Stimulated activated CD8-positive, alpha-beta memory T cell treated with anti-CD3 and anti-CD28 coated beads, Interleukin-12 subunit alpha, Interleukin-12 subunit beta, amount 100 ng/mL, for 4 hours (primary cell): ENCODE measurements around the gene CFAP70.
"Not testable (repeated sequence)": the region's sequence is repeated elsewhere in the genome, so short reads cannot be mapped to it uniquely, and the experiment has no call there.

Source experiments
- DNase-seq: peaks from one replicate; pipeline ENCODE4 v3.0.0-alpha.2; 2020; ENCODE audit warnings: low read depth

Gene CFAP70

GRCh38 chr10:73339436-73339835 lies 19.2 kb downstream of the CFAP70 start:
- no peak for DNase-seq

GRCh38 chr10:73338801-73339368 lies 19.8 kb downstream of the CFAP70 start:
- DNase-seq, result no peak

GRCh38 chr10:73333202-73333601 lies 25.5 kb downstream of the CFAP70 start:
- DNase-seq, result no peak

GRCh38 chr10:73332379-73332778 lies 26.3 kb downstream of the CFAP70 start:
- no peak for DNase-seq

GRCh38 chr10:73328523-73328922 lies 30.1 kb downstream of the CFAP70 start:
- not testable (repeated sequence) for DNase-seq

- not testable (repeated sequence) for DNase-seq
Observed at GRCh38 chr10:73325290-73325689, 33.4 kb downstream of the CFAP70 start.

- DNase-seq, result not testable (repeated sequence)
Observed at GRCh38 chr10:73323582-73323981, 35.1 kb downstream of the CFAP70 start.

- DNase-seq, result no peak
Observed at GRCh38 chr10:73310475-73310874, 48.2 kb downstream of the CFAP70 start.

GRCh38 chr10:73307203-73307800 lies 51.4 kb downstream of the CFAP70 start:
- no peak for DNase-seq

- DNase-seq, result no peak
Observed at GRCh38 chr10:73306171-73306708, 52.4 kb downstream of the CFAP70 start.

GRCh38 chr10:73296946-73297345 lies 61.7 kb downstream of the CFAP70 start:
- DNase-seq, result no peak

- no peak for DNase-seq
Observed at GRCh38 chr10:73293461-73293860, 65.2 kb downstream of the CFAP70 start.

- DNase-seq, result no peak
Observed at GRCh38 chr10:73289958-73290357, 68.7 kb downstream of the CFAP70 start.

- no peak for DNase-seq
Observed at GRCh38 chr10:73287441-73287840, 71.2 kb downstream of the CFAP70 start.

- DNase-seq, result no peak
Observed at GRCh38 chr10:73281097-73281496, 77.6 kb downstream of the CFAP70 start.

- DNase-seq, result no peak
Observed at GRCh38 chr10:73264423-73264822, 94.2 kb downstream of the CFAP70 start.

GRCh38 chr10:73263693-73264347 lies 94.8 kb downstream of the CFAP70 start:
- no peak for DNase-seq

- DNase-seq, result no peak
Observed at GRCh38 chr10:73262880-73263555, 95.6 kb downstream of the CFAP70 start.

- DNase-seq, result no peak
Observed at GRCh38 chr10:73262105-73262730, 96.4 kb downstream of the CFAP70 start.

- DNase-seq, result no peak
Observed at GRCh38 chr10:73261362-73261995, 97.2 kb downstream of the CFAP70 start.

GRCh38 chr10:73258612-73259011 lies 100.1 kb downstream of the CFAP70 start:
- not testable (repeated sequence) for DNase-seq

- no peak for DNase-seq
Observed at GRCh38 chr10:73253225-73253555, 105.5 kb downstream of the CFAP70 start.
